Measurements from ENCODE around the gene SPOPL. TPM values are rescaled to one million over a fixed set of nuclear protein-coding genes. Genes with fewer than 3 reads are reported as not detected.

Gene SPOPL
- total RNA-seq, 1 donor from 2014 or later, result 19.4 TPM

DNA sequence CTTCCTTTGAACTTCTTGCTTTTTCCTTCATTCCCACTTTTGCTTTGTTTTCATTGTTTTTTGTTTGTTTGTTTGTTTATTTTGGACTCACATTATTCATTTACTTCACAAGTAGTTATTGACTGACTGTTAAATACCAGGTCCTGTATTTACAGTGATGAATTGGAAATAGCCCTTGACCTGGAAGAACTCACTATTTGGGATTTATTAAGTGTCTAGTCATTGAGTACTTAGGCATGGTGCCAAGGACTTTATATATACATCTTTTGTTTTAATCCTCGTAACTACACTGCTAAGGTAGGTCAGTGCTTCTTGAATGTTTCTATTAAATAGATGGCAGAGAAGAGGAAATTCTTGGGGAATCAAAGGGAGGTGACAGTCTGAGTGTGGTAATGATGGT lies 11.1 kb downstream of the SPOPL start:
- TF ChIP-seq, protein P1, sequence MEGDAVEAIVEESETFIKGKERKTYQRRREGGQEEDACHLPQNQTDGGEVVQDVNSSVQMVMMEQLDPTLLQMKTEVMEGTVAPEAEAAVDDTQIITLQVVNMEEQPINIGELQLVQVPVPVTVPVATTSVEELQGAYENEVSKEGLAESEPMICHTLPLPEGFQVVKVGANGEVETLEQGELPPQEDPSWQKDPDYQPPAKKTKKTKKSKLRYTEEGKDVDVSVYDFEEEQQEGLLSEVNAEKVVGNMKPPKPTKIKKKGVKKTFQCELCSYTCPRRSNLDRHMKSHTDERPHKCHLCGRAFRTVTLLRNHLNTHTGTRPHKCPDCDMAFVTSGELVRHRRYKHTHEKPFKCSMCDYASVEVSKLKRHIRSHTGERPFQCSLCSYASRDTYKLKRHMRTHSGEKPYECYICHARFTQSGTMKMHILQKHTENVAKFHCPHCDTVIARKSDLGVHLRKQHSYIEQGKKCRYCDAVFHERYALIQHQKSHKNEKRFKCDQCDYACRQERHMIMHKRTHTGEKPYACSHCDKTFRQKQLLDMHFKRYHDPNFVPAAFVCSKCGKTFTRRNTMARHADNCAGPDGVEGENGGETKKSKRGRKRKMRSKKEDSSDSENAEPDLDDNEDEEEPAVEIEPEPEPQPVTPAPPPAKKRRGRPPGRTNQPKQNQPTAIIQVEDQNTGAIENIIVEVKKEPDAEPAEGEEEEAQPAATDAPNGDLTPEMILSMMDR (IDR thresholded peaks at IDR 0.05; ENCODE audit: partially characterized antibody, unreplicated experiment), result no peak
- no peak overlapping the region for H3K27ac Mint-ChIP-seq (ENCODE audit: unreplicated experiment)
- no peak for DNase-seq
- peaks cover 2% of the 10 kb centered on the region for H3K9me3 Mint-ChIP-seq (ENCODE audit: unreplicated experiment)
- H3K27me3 Mint-ChIP-seq (ENCODE audit: unreplicated experiment), result no peaks in the 10 kb centered on the region
- H3K4me3 Mint-ChIP-seq (ENCODE audit: unreplicated experiment), result no peak overlapping the region
- H3K4me1 Mint-ChIP-seq (ENCODE audit: low read depth, unreplicated experiment), result peaks cover 10% of the 10 kb centered on the region
- no peaks in the 10 kb centered on the region for H3K36me3 Mint-ChIP-seq (ENCODE audit: unreplicated experiment)

DNA sequence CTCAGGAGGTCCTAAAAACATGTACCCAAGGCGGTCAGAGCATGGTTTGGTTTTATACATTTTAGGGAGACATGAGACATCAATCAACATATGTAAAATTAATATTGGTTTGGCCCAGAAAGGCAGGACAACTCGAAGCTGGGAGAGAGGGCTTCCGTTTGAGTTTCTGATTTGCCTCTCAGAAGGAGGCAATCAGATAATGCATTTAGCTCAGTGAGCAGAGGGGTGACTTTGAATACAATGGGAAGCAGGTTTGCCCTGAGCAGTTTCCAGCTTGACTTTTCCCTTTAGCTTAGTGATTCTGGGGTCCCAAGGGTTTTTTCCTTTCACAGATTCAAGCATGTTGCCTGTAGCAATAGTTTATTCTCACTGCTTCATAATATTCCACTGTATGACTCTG lies 12.6 kb downstream of the SPOPL start:
- H3K27me3 Mint-ChIP-seq (ENCODE audit: unreplicated experiment), result no peaks in the 10 kb centered on the region
- TF ChIP-seq, protein P1 (IDR thresholded peaks at IDR 0.05; ENCODE audit: partially characterized antibody, unreplicated experiment), result no peak
- peaks cover 10% of the 10 kb centered on the region for H3K4me1 Mint-ChIP-seq (ENCODE audit: low read depth, unreplicated experiment)
- H3K36me3 Mint-ChIP-seq (ENCODE audit: unreplicated experiment), result no peaks in the 10 kb centered on the region
- H3K9me3 Mint-ChIP-seq (ENCODE audit: unreplicated experiment), result peaks cover 2% of the 10 kb centered on the region
- H3K4me3 Mint-ChIP-seq (ENCODE audit: unreplicated experiment), result no peak overlapping the region
- peak overlapping the region; percentile 36 for H3K27ac Mint-ChIP-seq (ENCODE audit: unreplicated experiment)
- no peak for DNase-seq

DNA sequence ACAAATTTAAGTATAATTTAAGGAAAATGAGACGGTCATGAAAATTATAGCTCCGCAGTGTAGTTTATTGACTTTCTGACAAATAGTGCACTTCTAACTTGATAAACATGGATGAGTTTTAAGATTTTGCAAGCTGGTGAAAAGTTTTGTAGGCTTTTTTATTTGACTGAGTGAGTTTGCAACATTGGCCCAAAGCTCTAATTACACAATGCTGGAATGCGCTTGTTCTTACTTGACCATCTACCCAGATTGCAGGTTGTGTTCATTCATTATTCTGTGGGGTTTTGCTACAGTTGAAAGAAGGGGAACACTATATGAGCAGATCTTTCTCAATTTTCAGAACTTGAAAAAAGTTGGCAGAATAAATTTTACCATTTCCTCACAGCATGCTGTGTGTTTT lies 13.5 kb downstream of the SPOPL start:
- no peak for DNase-seq
- Mint-ChIP-seq H3K4me3 (ENCODE audit: unreplicated experiment) (no peak overlapping the region), H3K9me3 (ENCODE audit: unreplicated experiment) (peaks cover 2% of the 10 kb centered on the region), H3K4me1 (ENCODE audit: low read depth, unreplicated experiment) (peaks cover 10% of the 10 kb centered on the region), H3K36me3 (ENCODE audit: unreplicated experiment) (no peaks in the 10 kb centered on the region), H3K27me3 (ENCODE audit: unreplicated experiment) (no peaks in the 10 kb centered on the region), H3K27ac (ENCODE audit: unreplicated experiment) (no peak overlapping the region)
- TF ChIP-seq, protein P1 (IDR thresholded peaks at IDR 0.05; ENCODE audit: partially characterized antibody, unreplicated experiment), result no peak

- Mint-ChIP-seq H3K27ac (ENCODE audit: unreplicated experiment) (no peak overlapping the region), H3K4me1 (ENCODE audit: low read depth, unreplicated experiment) (peaks cover 10% of the 10 kb centered on the region), H3K27me3 (ENCODE audit: unreplicated experiment) (no peaks in the 10 kb centered on the region), H3K4me3 (ENCODE audit: unreplicated experiment) (no peak overlapping the region), H3K36me3 (ENCODE audit: unreplicated experiment) (no peaks in the 10 kb centered on the region), H3K9me3 (ENCODE audit: unreplicated experiment) (peaks cover 2% of the 10 kb centered on the region)
- TF ChIP-seq, protein P1 (IDR thresholded peaks at IDR 0.05; ENCODE audit: partially characterized antibody, unreplicated experiment), result no peak
- no peak for DNase-seq
Observed at GRCh38 chr2:138516030-138516704, 14.6 kb downstream of the SPOPL start.

DNA sequence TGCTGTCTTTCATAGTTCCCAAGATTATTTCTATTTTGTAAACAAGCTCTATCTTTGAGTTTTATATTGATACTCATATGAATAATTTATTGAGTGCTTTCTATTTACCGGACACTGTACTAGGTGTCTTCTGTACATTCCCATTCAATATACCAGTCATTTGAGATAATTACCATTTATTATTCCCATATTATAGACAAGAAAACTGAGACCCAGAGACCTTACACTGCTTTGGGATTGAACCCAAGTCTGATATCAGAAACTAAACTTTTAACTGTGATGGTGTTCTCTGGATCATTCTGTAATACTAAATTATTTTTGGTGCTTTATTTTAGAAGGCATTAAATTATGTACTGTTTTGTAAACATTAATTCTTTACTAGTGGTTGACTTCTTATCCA lies 17.3 kb downstream of the SPOPL start:
- no peaks in the 10 kb centered on the region for H3K36me3 Mint-ChIP-seq (ENCODE audit: unreplicated experiment)
- H3K4me3 Mint-ChIP-seq (ENCODE audit: unreplicated experiment), result no peak overlapping the region
- TF ChIP-seq, protein P1 (IDR thresholded peaks at IDR 0.05; ENCODE audit: partially characterized antibody, unreplicated experiment), result no peak
- H3K9me3 Mint-ChIP-seq (ENCODE audit: unreplicated experiment), result no peaks in the 10 kb centered on the region
- H3K4me1 Mint-ChIP-seq (ENCODE audit: low read depth, unreplicated experiment), result peaks cover 19% of the 10 kb centered on the region
- H3K27me3 Mint-ChIP-seq (ENCODE audit: unreplicated experiment), result no peaks in the 10 kb centered on the region
- DNase-seq, result no peak
- no peak overlapping the region for H3K27ac Mint-ChIP-seq (ENCODE audit: unreplicated experiment)
